Calu3 (cell line): ENCODE results near the gene DNAJC22. TPM values are rescaled to one million over a fixed set of nuclear protein-coding genes. Genes with fewer than 3 reads are reported as not detected.
"Not testable (repeated sequence)": the region's sequence is repeated elsewhere in the genome, so short reads cannot be mapped to it uniquely, and the experiment has no call there.

Experiments used
- BruUV-seq: library from RNA; stranded (reverse); fragments of 400-500 nt; replicated peaks from 2 replicates; lab custom pipeline; 2021; lab: Mats Ljungman, UMichigan
- CTCF ChIA-PET: fragments of 300-600 bp; sonication (Branson Sonifier 250); formaldehyde crosslinking; loops from one replicate; lab custom pipeline; 2022; ENCODE audit warnings: antibody characterized with exemption; lab: Charles Lee
- DNase-seq: peaks from one replicate; pipeline ENCODE4 v3.0.0; 2022
- H3K27ac Mint-ChIP-seq: one replicate; pipeline ENCODE4 v1.8.0; 2022; ENCODE audit warnings: mixed read lengths; ENCODE audit not compliant: unreplicated experiment
- H3K27me3 Mint-ChIP-seq: one replicate; pipeline ENCODE4 v1.8.0; 2022; ENCODE audit warnings: mixed read lengths; ENCODE audit not compliant: unreplicated experiment
- H3K36me3 Mint-ChIP-seq: one replicate; pipeline ENCODE4 v1.8.0; 2022; ENCODE audit warnings: mild to moderate bottlenecking, moderate library complexity, mixed read lengths; ENCODE audit not compliant: insufficient read depth, unreplicated experiment
- H3K4me1 Mint-ChIP-seq: one replicate; pipeline ENCODE4 v1.8.0; 2022; ENCODE audit warnings: mild to moderate bottlenecking, low read depth, mixed read lengths; ENCODE audit not compliant: unreplicated experiment
- H3K4me3 Mint-ChIP-seq: one replicate; pipeline ENCODE4 v1.8.0; 2022; ENCODE audit warnings: mild to moderate bottlenecking, low read depth, moderate library complexity, mixed read lengths; ENCODE audit not compliant: unreplicated experiment
- H3K9me3 Mint-ChIP-seq: one replicate; pipeline ENCODE4 v1.8.0; 2022; ENCODE audit warnings: low read depth, mixed read lengths; ENCODE audit not compliant: unreplicated experiment
- intact Hi-C: fragments of 100-400 bp; cut with micrococcal nuclease; formaldehyde crosslinking; loops from one replicate; pipeline ENCODE4 v1.10.0; 2022; ENCODE audit not compliant: unreplicated experiment
- total RNA-seq: library from RNA; stranded (reverse); gene quantifications from 2 replicates; pipeline ENCODE4 v1.2.3, GENCODE V29; 2022
- TF ChIP-seq, protein P1 (sequence below): fragments of 200-600 bp; IDR thresholded peaks from one replicate; pipeline ENCODE4 v1.8.0; 2022; ENCODE audit warnings: antibody characterized with exemption; ENCODE audit not compliant: unreplicated experiment

The DNAJC22 gene
- total RNA-seq, 1 experiment from 2014 or later: 9.6 TPM

DNA sequence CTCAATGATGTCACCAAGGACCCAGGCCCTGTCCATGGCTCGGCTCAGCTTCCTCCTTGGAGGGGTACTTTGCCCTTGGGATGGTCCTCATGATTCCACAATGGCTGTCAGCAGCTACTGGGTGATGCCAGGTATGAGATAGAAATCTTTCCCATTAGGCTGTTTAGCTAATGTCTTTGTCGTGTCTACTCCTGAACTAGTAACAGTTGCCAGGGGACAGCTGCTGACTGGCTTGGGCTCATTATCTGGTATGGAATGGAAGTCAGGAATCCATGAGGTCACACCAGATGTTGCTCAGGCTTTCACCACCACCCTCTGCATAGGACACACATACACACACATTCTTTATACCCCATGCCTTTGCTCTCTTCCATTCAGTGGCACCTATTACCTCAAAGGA lies 42.5 kb upstream of the DNAJC22 start:
- no peak for DNase-seq
- Mint-ChIP-seq H3K4me1 (no peaks in the 10 kb centered on the region), H3K27ac (no peak overlapping the region), H3K36me3 (no peaks in the 10 kb centered on the region), H3K4me3 (no peak overlapping the region), H3K9me3 (peaks cover 2% of the 10 kb centered on the region), H3K27me3 (peaks cover 46% of the 10 kb centered on the region)
- intact Hi-C loops: no loop called here
- no TSS peak for BruUV-seq
- CTCF ChIA-PET: interaction anchor here (0.5 to 0.6 kb wide), 2 partner anchors 21 to 123 kb away, joined by 3 to 4 read pairs; no protein-coding TSS in a partner anchor
- TF ChIP-seq, protein P1, sequence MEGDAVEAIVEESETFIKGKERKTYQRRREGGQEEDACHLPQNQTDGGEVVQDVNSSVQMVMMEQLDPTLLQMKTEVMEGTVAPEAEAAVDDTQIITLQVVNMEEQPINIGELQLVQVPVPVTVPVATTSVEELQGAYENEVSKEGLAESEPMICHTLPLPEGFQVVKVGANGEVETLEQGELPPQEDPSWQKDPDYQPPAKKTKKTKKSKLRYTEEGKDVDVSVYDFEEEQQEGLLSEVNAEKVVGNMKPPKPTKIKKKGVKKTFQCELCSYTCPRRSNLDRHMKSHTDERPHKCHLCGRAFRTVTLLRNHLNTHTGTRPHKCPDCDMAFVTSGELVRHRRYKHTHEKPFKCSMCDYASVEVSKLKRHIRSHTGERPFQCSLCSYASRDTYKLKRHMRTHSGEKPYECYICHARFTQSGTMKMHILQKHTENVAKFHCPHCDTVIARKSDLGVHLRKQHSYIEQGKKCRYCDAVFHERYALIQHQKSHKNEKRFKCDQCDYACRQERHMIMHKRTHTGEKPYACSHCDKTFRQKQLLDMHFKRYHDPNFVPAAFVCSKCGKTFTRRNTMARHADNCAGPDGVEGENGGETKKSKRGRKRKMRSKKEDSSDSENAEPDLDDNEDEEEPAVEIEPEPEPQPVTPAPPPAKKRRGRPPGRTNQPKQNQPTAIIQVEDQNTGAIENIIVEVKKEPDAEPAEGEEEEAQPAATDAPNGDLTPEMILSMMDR: no peak

DNA sequence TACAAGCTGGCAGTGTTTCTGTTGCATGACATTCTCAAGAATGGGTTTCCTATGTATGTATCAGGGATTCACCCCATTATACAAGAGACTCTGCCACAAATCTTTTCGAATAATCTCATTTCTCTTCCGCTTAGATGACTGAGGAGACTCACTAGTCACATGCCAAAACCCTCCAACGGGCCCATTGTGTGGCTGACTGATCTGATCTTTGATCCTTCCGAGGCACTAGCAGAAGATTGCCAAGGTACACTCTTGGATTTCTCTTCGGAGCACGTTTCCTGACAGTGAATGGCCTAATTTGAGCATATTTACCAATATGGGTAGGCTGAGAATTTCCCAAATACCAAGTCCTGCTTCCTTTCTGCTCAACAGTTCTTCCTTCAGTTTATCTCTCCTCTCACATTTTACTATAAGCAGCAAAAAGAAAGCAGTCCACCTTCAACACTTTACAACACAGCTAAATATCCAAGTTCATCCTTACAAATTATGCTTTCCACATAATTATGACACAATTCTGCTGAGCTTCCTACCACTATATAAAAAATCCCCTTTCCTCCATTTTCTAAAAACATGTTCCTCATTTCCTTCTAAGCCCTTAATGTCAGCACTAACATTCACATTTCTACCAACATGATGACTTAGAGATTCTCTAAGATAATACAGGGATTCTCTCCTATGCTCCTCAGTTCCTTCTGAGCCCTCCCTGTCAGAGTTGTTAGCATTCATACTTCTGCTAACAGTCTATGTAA lies 40.8 kb upstream of the DNAJC22 start:
- H3K9me3 Mint-ChIP-seq: peaks cover 2% of the 10 kb centered on the region
- TF ChIP-seq, protein P1: no peak
- CTCF ChIA-PET: interaction anchor here (0.6 to 0.8 kb wide), 2 partner anchors 8 to 21 kb away, joined by 3 to 5 read pairs; no protein-coding TSS in a partner anchor
- intact Hi-C loops: no loop called here
- BruUV-seq: no TSS peak
- H3K27me3 Mint-ChIP-seq: peaks cover 49% of the 10 kb centered on the region
- no peak for DNase-seq
- no peaks in the 10 kb centered on the region for H3K36me3 Mint-ChIP-seq
- H3K4me3 Mint-ChIP-seq: no peak overlapping the region
- no peak overlapping the region for H3K27ac Mint-ChIP-seq
- no peaks in the 10 kb centered on the region for H3K4me1 Mint-ChIP-seq

DNA sequence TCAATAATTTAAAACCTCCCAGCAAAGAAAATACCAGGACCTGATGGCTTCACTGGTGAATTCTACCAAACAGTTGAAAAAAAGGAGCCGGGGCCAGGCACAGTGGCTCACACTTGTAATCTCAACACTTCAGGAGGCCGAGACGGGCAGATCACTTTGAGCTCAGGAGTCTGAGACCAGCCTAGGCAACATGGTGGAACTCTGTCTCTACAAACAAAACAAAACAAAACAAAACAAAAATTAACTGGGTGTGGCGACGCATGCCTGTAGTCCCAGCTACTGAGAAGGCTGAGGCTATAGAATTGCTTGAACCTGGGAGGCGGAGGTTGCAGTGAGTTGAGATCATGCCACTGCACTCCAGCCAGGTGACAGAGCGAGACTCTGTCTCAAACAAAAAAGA lies 37.3 kb upstream of the DNAJC22 start:
- H3K4me3 Mint-ChIP-seq: no peak overlapping the region
- no peaks in the 10 kb centered on the region for H3K36me3 Mint-ChIP-seq
- H3K4me1 Mint-ChIP-seq: no peaks in the 10 kb centered on the region
- H3K27ac Mint-ChIP-seq: peak overlapping the region; percentile 42
- DNase-seq: no peak
- TF ChIP-seq, protein P1: no peak
- H3K9me3 Mint-ChIP-seq: peaks cover 2% of the 10 kb centered on the region
- intact Hi-C loops: no loop called here
- no TSS peak for BruUV-seq
- H3K27me3 Mint-ChIP-seq: peaks cover 36% of the 10 kb centered on the region
- CTCF ChIA-PET: no interaction called here

DNA sequence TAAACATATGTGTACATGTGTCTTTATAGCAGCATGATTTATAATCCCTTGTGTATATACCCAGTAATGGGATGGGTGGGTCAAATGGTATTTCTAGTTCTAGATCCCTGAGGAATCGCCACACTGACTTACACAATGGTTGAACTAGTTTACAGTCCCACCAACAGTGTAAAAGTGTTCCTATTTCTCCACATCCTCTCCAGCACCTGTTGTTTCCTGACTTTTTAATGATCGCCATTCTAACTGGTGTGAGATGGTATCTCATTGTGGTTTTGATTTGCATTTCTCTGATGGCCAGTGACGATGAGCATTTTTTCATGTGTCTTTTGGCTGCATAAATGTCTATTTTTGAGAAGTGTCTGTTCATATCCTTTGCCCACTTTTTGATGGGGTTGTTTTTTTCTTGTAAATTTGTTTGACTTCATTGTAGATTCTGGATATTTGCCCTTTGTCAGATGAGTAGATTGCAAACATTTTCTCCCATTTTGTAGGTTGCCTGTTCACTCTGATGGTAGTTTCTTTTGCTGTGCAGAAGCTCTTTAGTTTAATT lies 36.2 kb upstream of the DNAJC22 start:
- H3K36me3 Mint-ChIP-seq, CTCF ChIA-PET, H3K4me3 Mint-ChIP-seq: not testable (repeated sequence)

DNA sequence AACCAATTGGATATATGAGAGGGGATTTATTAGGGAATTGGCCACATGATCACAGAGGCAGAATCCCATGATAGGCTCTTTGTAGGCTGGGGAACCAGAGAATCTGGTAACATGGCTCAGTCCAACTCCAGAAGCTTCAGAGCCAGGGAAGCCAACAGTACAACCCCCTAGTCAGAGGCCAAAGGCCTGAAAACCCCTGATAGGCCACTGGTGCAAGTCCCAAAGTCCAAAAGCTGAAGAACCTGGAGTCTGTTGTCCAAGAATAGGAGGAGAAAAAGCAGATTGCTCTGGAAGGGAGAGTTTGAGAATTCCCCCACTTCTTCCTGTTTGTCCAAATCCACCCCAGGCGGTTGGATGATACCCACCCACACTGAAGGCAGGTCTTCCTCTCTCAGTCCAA lies 31.9 kb upstream of the DNAJC22 start:
- no peak overlapping the region for H3K4me3 Mint-ChIP-seq

More for the DNA sequence above, 36.2 kb upstream of the DNAJC22 start:
- BruUV-seq, H3K27ac Mint-ChIP-seq, DNase-seq, H3K9me3 Mint-ChIP-seq, H3K4me1 Mint-ChIP-seq, intact Hi-C loops: not testable (repeated sequence)
- H3K27me3 Mint-ChIP-seq: peaks cover 25% of the 10 kb centered on the region

DNA sequence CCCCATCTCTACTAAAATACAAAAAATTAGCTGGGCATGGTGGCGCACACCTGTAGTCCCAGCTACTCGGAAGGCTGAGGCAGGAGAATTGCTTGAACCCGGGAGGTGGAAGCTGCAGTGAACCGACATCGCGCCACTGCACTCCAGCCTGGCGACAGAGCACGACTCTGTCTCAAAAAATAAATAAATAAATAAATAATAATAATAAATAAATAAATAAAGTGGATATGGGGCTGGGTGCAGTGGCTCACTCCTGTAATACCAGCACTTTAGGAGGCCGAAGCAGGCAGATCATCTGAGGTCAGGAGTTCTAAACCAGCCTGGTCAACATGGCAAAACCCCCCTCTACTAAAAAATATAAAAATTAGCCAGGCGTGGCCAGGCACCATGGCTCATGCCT lies 29.6 kb upstream of the DNAJC22 start:
- H3K4me1 Mint-ChIP-seq: not testable (repeated sequence)

More for the DNA sequence above, 31.9 kb upstream of the DNAJC22 start:
- Mint-ChIP-seq H3K36me3 (no peaks in the 10 kb centered on the region), H3K4me1 (no peaks in the 10 kb centered on the region), H3K27me3 (no peaks in the 10 kb centered on the region), H3K9me3 (no peaks in the 10 kb centered on the region), H3K27ac (peak overlapping the region; percentile 37)
- CTCF ChIA-PET: no interaction called here
- intact Hi-C loops: no loop called here
- no TSS peak for BruUV-seq
- TF ChIP-seq, protein P1: no peak
- no peak for DNase-seq

More for the DNA sequence above, 29.6 kb upstream of the DNAJC22 start:
- intact Hi-C loops, BruUV-seq, H3K27ac Mint-ChIP-seq, H3K9me3 Mint-ChIP-seq, H3K36me3 Mint-ChIP-seq, H3K27me3 Mint-ChIP-seq, CTCF ChIA-PET, DNase-seq, H3K4me3 Mint-ChIP-seq: not testable (repeated sequence)
